Osteocyte (in vitro differentiated cells): ENCODE measurements around the gene R3HDM2. TPM values are rescaled to one million over a fixed set of nuclear protein-coding genes. Genes with fewer than 3 reads are reported as not detected.

Source experiments
- DNase-seq: peaks from one replicate; pipeline ENCODE4 v3.0.0; 2021; ENCODE audit warnings: mixed read lengths; ENCODE audit not compliant: unreplicated experiment; ENCODE audit errors: extremely low spot score
- H3K27ac Mint-ChIP-seq: one replicate; pipeline ENCODE4 v1.8.0; 2021; ENCODE audit warnings: mild to moderate bottlenecking, mixed read lengths; ENCODE audit not compliant: unreplicated experiment
- H3K27me3 Mint-ChIP-seq: one replicate; pipeline ENCODE4 v1.8.0; 2021; ENCODE audit warnings: mixed read lengths; ENCODE audit not compliant: unreplicated experiment
- H3K36me3 Mint-ChIP-seq: one replicate; pipeline ENCODE4 v1.8.0; 2021; ENCODE audit warnings: mixed read lengths; ENCODE audit not compliant: unreplicated experiment
- H3K4me1 Mint-ChIP-seq: one replicate; pipeline ENCODE4 v1.8.0; 2021; ENCODE audit warnings: mixed read lengths; ENCODE audit not compliant: unreplicated experiment
- H3K4me3 Mint-ChIP-seq: one replicate; pipeline ENCODE4 v1.8.0; 2021; ENCODE audit warnings: mild to moderate bottlenecking, moderate library complexity, mixed read lengths; ENCODE audit not compliant: unreplicated experiment
- H3K9me3 Mint-ChIP-seq: one replicate; pipeline ENCODE4 v1.8.0; 2021; ENCODE audit warnings: mixed read lengths; ENCODE audit not compliant: unreplicated experiment
- CTCF ChIP-seq: fragments of 200-600 bp; sonication (generic); IDR thresholded peaks from 2 replicates; pipeline ENCODE4 v1.5.0; 2021; ENCODE audit warnings: antibody characterized with exemption, mild to moderate bottlenecking, moderate library complexity
- total RNA-seq: library from RNA; stranded (reverse); gene quantifications from 2 replicates; pipeline ENCODE4 v1.2.1, GENCODE V29; 2021

The R3HDM2 gene
- total RNA-seq, 1 donor from 2014 or later, result 65.0 TPM

DNA sequence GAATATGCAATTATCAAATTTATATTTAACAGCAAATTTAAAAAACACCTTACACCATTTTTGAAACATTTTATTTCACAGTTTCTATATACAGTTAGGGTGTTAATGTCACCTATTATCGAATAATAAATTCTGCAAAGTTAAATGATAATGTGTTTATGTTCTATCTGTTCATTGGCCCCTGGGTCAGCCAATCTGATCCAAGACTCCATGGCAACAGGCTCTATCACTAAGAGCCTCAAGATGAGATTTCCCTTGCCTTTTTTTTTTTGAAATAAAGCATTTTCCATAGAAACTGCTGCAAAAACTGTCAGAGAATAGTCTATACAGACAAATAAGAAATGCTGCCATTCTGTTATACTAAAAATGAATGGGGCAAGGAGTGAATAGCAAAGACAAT lies 96.6 kb downstream of the R3HDM2 start:
- no peaks in the 10 kb centered on the region for H3K9me3 Mint-ChIP-seq
- no peak for TF ChIP-seq CTCF
- H3K36me3 Mint-ChIP-seq, result peaks cover 13% of the 10 kb centered on the region
- no peak for DNase-seq
- H3K4me1 Mint-ChIP-seq, result peaks cover 4% of the 10 kb centered on the region
- no peak overlapping the region for H3K27ac Mint-ChIP-seq
- H3K27me3 Mint-ChIP-seq, result no peaks in the 10 kb centered on the region
- H3K4me3 Mint-ChIP-seq, result no peak overlapping the region

- H3K36me3 Mint-ChIP-seq, result peaks cover 16% of the 10 kb centered on the region
- H3K4me3 Mint-ChIP-seq, result no peak overlapping the region
- peak overlapping the region; percentile 25 for H3K27ac Mint-ChIP-seq
- no peak for TF ChIP-seq CTCF
- DNase-seq, result no peak
- no peaks in the 10 kb centered on the region for H3K9me3 Mint-ChIP-seq
- H3K27me3 Mint-ChIP-seq, result no peaks in the 10 kb centered on the region
- H3K4me1 Mint-ChIP-seq, result peaks cover 4% of the 10 kb centered on the region
These were observed 98.1 kb downstream of the R3HDM2 start for GRCh38 chr12:57332646-57333312.

- H3K9me3 Mint-ChIP-seq, result no peaks in the 10 kb centered on the region
- no peaks in the 10 kb centered on the region for H3K27me3 Mint-ChIP-seq
- DNase-seq, result no peak
- H3K4me3 Mint-ChIP-seq, result no peak overlapping the region
- H3K4me1 Mint-ChIP-seq, result peaks cover 4% of the 10 kb centered on the region
- TF ChIP-seq CTCF, result no peak
- peaks cover 24% of the 10 kb centered on the region for H3K36me3 Mint-ChIP-seq
- H3K27ac Mint-ChIP-seq, result no peak overlapping the region
These were observed 99.9 kb downstream of the R3HDM2 start for GRCh38 chr12:57330992-57331391.

GRCh38 chr12:57329219-57329618 lies 101.6 kb downstream of the R3HDM2 start:
- no peak overlapping the region for H3K27ac Mint-ChIP-seq
- no peak for DNase-seq
- peaks cover 25% of the 10 kb centered on the region for H3K36me3 Mint-ChIP-seq
- no peak overlapping the region for H3K4me3 Mint-ChIP-seq
- no peak for TF ChIP-seq CTCF
- no peaks in the 10 kb centered on the region for H3K9me3 Mint-ChIP-seq
- peaks cover 4% of the 10 kb centered on the region for H3K4me1 Mint-ChIP-seq
- H3K27me3 Mint-ChIP-seq, result no peaks in the 10 kb centered on the region

- no peaks in the 10 kb centered on the region for H3K9me3 Mint-ChIP-seq
These were observed 105.4 kb downstream of the R3HDM2 start for GRCh38 chr12:57325395-57325794.

More at GRCh38 chr12:57325395-57325794, 105.4 kb downstream of the R3HDM2 start:
- Mint-ChIP-seq H3K4me1 (no peaks in the 10 kb centered on the region), H3K27ac (no peak overlapping the region), H3K4me3 (no peak overlapping the region), H3K36me3 (peaks cover 26% of the 10 kb centered on the region), H3K27me3 (no peaks in the 10 kb centered on the region)
- no peak for DNase-seq
- TF ChIP-seq CTCF, result no peak
